GM23338 (cell line): ENCODE data around the gene ATF6. TPM values are rescaled to one million over a fixed set of nuclear protein-coding genes. Genes with fewer than 3 reads are reported as not detected.

Experiments
- ATAC-seq: fragments of 200-7000 bp; cut with Tn5 transposase; 3 replicates; pipeline ENCODE4 v1.9.1; 2020
- DNase-seq: peaks from one replicate; pipeline ENCODE4 v3.0.0-alpha.2; 2015; ENCODE audit warnings: low spot score
- H2AFZ ChIP-seq: fragments of 200-600 bp; sonication (generic); 2 replicates; pipeline ENCODE4 v1.8.0; 2016; ENCODE audit warnings: antibody characterized with exemption, mild to moderate bottlenecking, moderate library complexity
- H3F3A ChIP-seq: fragments of 200-600 bp; sonication (generic); replicated peaks from 2 replicates; pipeline ENCODE4 v1.8.0; 2017; ENCODE audit warnings: antibody characterized with exemption, mixed run types, low read depth
- H3K27ac ChIP-seq: fragments of 200-600 bp; sonication (generic); 2 replicates; pipeline ENCODE4 v1.6.1; 2016; ENCODE audit warnings: low read depth
- H3K27me3 ChIP-seq: fragments of 200-600 bp; sonication (generic); 2 replicates; pipeline ENCODE4 v1.8.0; 2016; ENCODE audit warnings: mild to moderate bottlenecking, mixed run types, moderate library complexity; ENCODE audit not compliant: insufficient read depth
- H3K36me3 ChIP-seq: fragments of 200-600 bp; sonication (generic); 2 replicates; pipeline ENCODE4 v1.8.0; 2016; ENCODE audit warnings: mild to moderate bottlenecking; ENCODE audit not compliant: insufficient read depth
- H3K4me1 ChIP-seq: fragments of 200-600 bp; sonication (generic); 2 replicates; pipeline ENCODE4 v1.8.0; 2016; ENCODE audit warnings: mild to moderate bottlenecking, moderate library complexity; ENCODE audit not compliant: insufficient read depth
- H3K4me2 ChIP-seq: fragments of 200-600 bp; sonication (generic); 2 replicates; pipeline ENCODE4 v1.7.1; 2017; ENCODE audit warnings: mixed run types
- H3K4me3 ChIP-seq: fragments of 200-600 bp; sonication (generic); 2 replicates; pipeline ENCODE4 v1.6.1; 2016; ENCODE audit warnings: mixed run types
- H3K79me2 ChIP-seq: fragments of 200-600 bp; sonication (generic); replicated peaks from 2 replicates; pipeline ENCODE4 v1.8.0; 2017; ENCODE audit warnings: mild to moderate bottlenecking; ENCODE audit not compliant: insufficient read depth
- H3K9me2 ChIP-seq: fragments of 200-600 bp; sonication (generic); 2 replicates; pipeline ENCODE4 v1.8.0; 2017; ENCODE audit not compliant: insufficient read depth
- H4K20me1 ChIP-seq: fragments of 200-600 bp; sonication (generic); replicated peaks from 2 replicates; pipeline ENCODE4 v1.8.0; 2017; ENCODE audit warnings: mild to moderate bottlenecking; ENCODE audit not compliant: insufficient read depth
- H3K27ac Mint-ChIP-seq: 2 replicates; pipeline ENCODE4 v1.8.0; 2020; ENCODE audit warnings: inconsistent platforms, mild to moderate bottlenecking, moderate library complexity, mixed read lengths
- H3K27me3 Mint-ChIP-seq: 3 replicates; pipeline ENCODE4 v1.8.0; 2022; ENCODE audit warnings: low read depth, mild to moderate bottlenecking, moderate library complexity, mixed read lengths, inconsistent platforms; ENCODE audit not compliant: insufficient read depth, poor library complexity
- H3K36me3 Mint-ChIP-seq: 3 replicates; pipeline ENCODE4 v1.8.0; 2021; ENCODE audit warnings: low read depth, mild to moderate bottlenecking, inconsistent platforms, moderate library complexity, mixed read lengths
- H3K4me1 Mint-ChIP-seq: 3 replicates; pipeline ENCODE4 v1.8.0; 2020; ENCODE audit warnings: mild to moderate bottlenecking, inconsistent platforms, mixed read lengths
- H3K4me3 Mint-ChIP-seq: 3 replicates; pipeline ENCODE4 v1.8.0; 2021; ENCODE audit warnings: moderate library complexity, mild to moderate bottlenecking, inconsistent platforms, mixed read lengths
- H3K9me3 Mint-ChIP-seq: 3 replicates; pipeline ENCODE4 v1.8.0; 2020; ENCODE audit warnings: moderate library complexity, mild to moderate bottlenecking, inconsistent platforms, mixed read lengths
- CREB1 ChIP-seq: fragments of 250-450 bp; sonication (Bioruptor Pico); IDR thresholded peaks from 2 replicates; pipeline ENCODE4 v1.5.0; 2020; ENCODE audit warnings: low read depth, mild to moderate bottlenecking, moderate library complexity
- CTCF ChIP-seq, 2 experiments: fragments of 200-600 bp in 1 of 2; sonication (generic) in 1 of 2; conservative IDR thresholded peaks; 2 replicates each; pipeline versions ENCODE4 v1.5.1 to v1.6.1; 2016 to 2017; ENCODE audit warnings: antibody characterized with exemption in 2 of 2, low read depth in 2 of 2, mild to moderate bottlenecking in 2 of 2, moderate library complexity in 1 of 2
- ETS1 ChIP-seq: IDR thresholded peaks from 2 replicates; pipeline ENCODE4 v1.6.1; 2016; ENCODE audit warnings: antibody characterized with exemption
- EZH2 ChIP-seq: fragments of 200-600 bp; sonication (generic); IDR thresholded peaks from one replicate; pipeline ENCODE4 v1.8.0; 2017; ENCODE audit warnings: antibody characterized with exemption, mild to moderate bottlenecking, low read depth; ENCODE audit not compliant: unreplicated experiment
- EZH2phosphoT487 ChIP-seq: fragments of 200-600 bp; sonication (generic); IDR thresholded peaks from one replicate; pipeline ENCODE4 v1.8.1; 2018; ENCODE audit warnings: antibody characterized with exemption; ENCODE audit not compliant: unreplicated experiment
- JUNB ChIP-seq: IDR thresholded peaks from one replicate; pipeline ENCODE4 v1.6.1; 2016; ENCODE audit warnings: antibody characterized with exemption; ENCODE audit not compliant: unreplicated experiment
- REST ChIP-seq: IDR thresholded peaks from one replicate; pipeline ENCODE4 v1.6.1; 2018; ENCODE audit warnings: antibody characterized with exemption; ENCODE audit not compliant: unreplicated experiment
- ZNF331 ChIP-seq: fragments of 250-450 bp; sonication (Bioruptor Pico); IDR thresholded peaks from 2 replicates; pipeline ENCODE4 v1.5.0; 2020; ENCODE audit warnings: low read depth, mild to moderate bottlenecking, moderate library complexity
- ZNF462 ChIP-seq: fragments of 250-450 bp; sonication (Bioruptor Pico); IDR thresholded peaks from 2 replicates; pipeline ENCODE4 v1.5.0; 2020; ENCODE audit warnings: mild to moderate bottlenecking, moderate library complexity
- polyA plus RNA-seq: library from polyadenylated mRNA; unstranded; fragments of >200 nt; fragmentation: Nextera tagmentation; extraction: Ambion mirVana; gene quantifications from 2 replicates; pipeline ENCODE4 v1.2.1, GENCODE V29; 2016
- total RNA-seq: library from RNA; depleted of rRNA; stranded (reverse); fragments of >200 nt; shearing (Covaris generic); gene quantifications from 2 replicates; pipeline ENCODE4 v1.2.3, GENCODE V29; 2014

ATF6 gene
- total and polyA plus RNA-seq, 2 experiments from 2014 or later = 5.0 to 13.5 TPM

- Mint-ChIP-seq H3K27ac (no peak overlapping the region), H3K4me3 (no peak overlapping the region), H3K27me3 (no peaks in the 10 kb centered on the region), H3K4me1 (no peaks in the 10 kb centered on the region), H3K9me3 (no peaks in the 10 kb centered on the region), H3K36me3 (no peaks in the 10 kb centered on the region)
- H3K27ac ChIP-seq = no peak overlapping the region
- H3K4me1 ChIP-seq = no peaks in the 10 kb centered on the region
- no peak overlapping the region for H3K4me3 ChIP-seq
- H3K36me3 ChIP-seq = no peaks in the 10 kb centered on the region
- no peaks in the 10 kb centered on the region for H3K9me2 ChIP-seq
- H3K27me3 ChIP-seq = no peaks in the 10 kb centered on the region
- H3F3A ChIP-seq = no peaks in the 10 kb centered on the region
- H3K4me2 ChIP-seq = no peak overlapping the region
- ATAC-seq (no peak), DNase-seq (no peak)
- no peaks in the 10 kb centered on the region for H3K79me2 ChIP-seq
- H4K20me1 ChIP-seq = no peaks in the 10 kb centered on the region
- no peak overlapping the region for H2AFZ ChIP-seq
- TF ChIP-seq EZH2phosphoT487 (no peak), JUNB (no peak), REST (no peak), ZNF331 (CRISPR knock-in tag) (no peak), ZNF462 (CRISPR knock-in tag) (no peak), CREB1 (CRISPR knock-in tag) (no peak), EZH2 (no peak), CTCF (conservative IDR thresholded peaks at IDR 0.05; ENCODE audit: low read depth in 2 of 2) (no peak), ETS1 (no peak)
Observed at GRCh38 chr1:161936786-161937185, 170.7 kb downstream of the ATF6 start.
